ENCODE data around the gene CD302.

GRCh38 chr2:159759577-159759976 lies 38.4 kb downstream of the CD302 start:
- no peak for TF ChIP-seq EZH2phosphoT487 (IDR thresholded peaks at IDR 0.05)
- TF ChIP-seq CTCF (IDR thresholded peaks at IDR 0.05): no peak
- no peak for TF ChIP-seq EZH2 (IDR thresholded peaks at IDR 0.05)
